Measurements from ENCODE around the gene EFCAB9. TPM values are rescaled to one million over a fixed set of nuclear protein-coding genes. Genes with fewer than 3 reads are reported as not detected.

Gene EFCAB9
- polyA plus RNA-seq, 2 of the 4 experiments (the other 2 are of a cell fraction) = not detected

DNA sequence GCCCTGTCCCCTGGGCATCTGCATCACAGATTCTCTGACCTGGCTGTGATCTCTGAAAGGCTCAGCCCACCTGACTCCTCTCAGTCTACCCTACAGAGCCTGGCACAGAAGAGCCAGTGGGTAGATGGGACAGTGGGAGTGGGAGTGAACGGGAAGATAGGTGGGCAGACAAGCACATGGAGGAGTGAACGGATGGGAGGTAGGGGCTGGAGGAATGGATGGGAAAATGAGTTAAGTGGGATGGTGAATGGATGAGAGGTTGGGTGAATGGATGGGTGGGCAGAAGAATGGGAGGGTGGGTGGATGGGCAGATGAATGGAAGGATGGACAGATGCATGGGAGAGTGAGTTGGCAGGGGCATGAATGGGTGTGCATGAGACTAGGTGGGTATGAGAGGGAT, 24.8 kb upstream of the EFCAB9 start:
- Histone ChIP-seq H3K4me1 (no peaks in the 10 kb centered on the region), H3K4me3 (no peak overlapping the region), H3K4me2 (no peak overlapping the region), H3K9me3 (no peaks in the 10 kb centered on the region), H3K27ac (no peak overlapping the region)
- 97% methylated on average over 2 of the region's 2 CpGs for WGBS (ENCODE audit: missing lambda C conversion rate)
- ATAC-seq = no peak
- ChIA-PET CTCF (no interaction called here), POLR2A (no interaction called here)
- no peak for FAIRE-seq
- TF ChIP-seq RCOR1 (IDR thresholded peaks at IDR 0.05; ENCODE audit: low read depth, low read length) (no peak), RNF2 (IDR thresholded peaks at IDR 0.05; ENCODE audit: borderline replicate concordance, low read depth) (no peak), JUNB (IDR thresholded peaks at IDR 0.05) (no peak), ZFP36 (IDR thresholded peaks at IDR 0.05; ENCODE audit: borderline replicate concordance, partially characterized antibody) (no peak)
- DNase-seq (ENCODE audit: low read depth in 1 of 2, low spot score in 1 of 2) = no peak

DNA sequence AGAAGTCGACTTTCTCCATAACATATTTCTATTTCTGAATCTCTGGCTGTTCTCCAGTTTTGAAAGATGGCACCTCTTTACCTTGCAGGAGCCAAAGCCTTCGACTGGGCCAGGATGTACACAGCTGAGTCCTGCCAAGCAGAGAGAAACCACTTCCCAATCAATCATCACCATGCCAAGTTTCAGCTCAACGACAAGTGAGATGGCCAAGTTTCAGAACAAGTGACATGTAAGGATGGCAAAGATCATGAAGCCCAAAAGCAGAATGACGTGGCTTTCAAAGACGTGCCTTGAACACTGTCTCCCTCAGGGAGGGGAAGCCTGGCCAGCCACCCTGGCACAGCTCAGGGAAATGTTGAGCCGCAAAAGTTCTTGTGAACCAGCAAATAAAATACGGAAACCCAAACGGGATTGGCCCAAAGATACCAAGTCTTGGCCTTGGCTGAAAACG, 23.7 kb upstream of the EFCAB9 start:
- TF ChIP-seq HOXB5 (CRISPR knock-in tag; IDR thresholded peaks at IDR 0.05) = no peak
- no peak for TF ChIP-seq RNF2 (IDR thresholded peaks at IDR 0.05; ENCODE audit: borderline replicate concordance, low read depth)
- no peak for TF ChIP-seq EHF (CRISPR knock-in tag; IDR thresholded peaks at IDR 0.05)
- no peak for TF ChIP-seq FOXS1 (CRISPR knock-in tag; IDR thresholded peaks at IDR 0.05)
- TF ChIP-seq, protein P1, sequence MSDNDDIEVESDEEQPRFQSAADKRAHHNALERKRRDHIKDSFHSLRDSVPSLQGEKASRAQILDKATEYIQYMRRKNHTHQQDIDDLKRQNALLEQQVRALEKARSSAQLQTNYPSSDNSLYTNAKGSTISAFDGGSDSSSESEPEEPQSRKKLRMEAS (IDR thresholded peaks at IDR 0.05) = no peak
- TF ChIP-seq TP53 (CRISPR knock-in tag; IDR thresholded peaks at IDR 0.05) = no peak
- TF ChIP-seq MAZ (IDR thresholded peaks at IDR 0.05; ENCODE audit: borderline replicate concordance, low read depth, low read length) = no peak
- TF ChIP-seq HDAC2 (IDR thresholded peaks at IDR 0.05) = no peak
- POLR2A ChIA-PET = no interaction called here
- ATAC-seq (no peak), DNase-seq (ENCODE audit: low read depth in 1 of 2, low spot score in 1 of 2) (no peak), FAIRE-seq (no peak)
- no peak overlapping the region for H3K4me2 ChIP-seq
- H3K4me1 ChIP-seq = no peaks in the 10 kb centered on the region
- CTCF ChIA-PET = no interaction called here
- H3K27ac ChIP-seq = no peak overlapping the region
- H3K9me3 ChIP-seq = no peaks in the 10 kb centered on the region
- no peak overlapping the region for H3K4me3 ChIP-seq
- whole genome bisulfite sequencing (ENCODE audit: missing lambda C conversion rate) = 79% methylated on average over 9 of the region's 9 CpGs

DNA sequence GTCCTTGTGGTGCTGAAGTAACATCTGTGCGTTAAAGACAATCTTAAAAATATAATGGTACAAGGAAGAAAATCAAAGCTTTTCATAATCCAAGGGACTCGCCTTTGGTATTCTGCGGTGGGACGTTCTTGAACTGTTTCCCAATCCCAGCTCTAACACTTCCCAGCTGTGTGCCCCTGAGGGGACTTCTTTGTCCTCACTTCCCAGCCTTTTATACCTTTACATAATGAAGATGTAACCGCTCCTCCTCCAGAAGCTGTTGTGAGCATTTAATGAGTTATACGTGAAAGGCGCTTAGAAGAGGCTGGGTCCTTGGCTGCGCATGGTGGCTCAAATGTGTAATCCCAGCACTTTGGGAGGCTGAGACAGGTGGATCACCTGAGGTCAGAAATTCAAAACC, 22.9 kb upstream of the EFCAB9 start:
- no peak overlapping the region for H3K27ac ChIP-seq
- FAIRE-seq (no peak), ATAC-seq (no peak), DNase-seq (ENCODE audit: low read depth in 1 of 2, low spot score in 1 of 2) (no peak)
- H3K4me2 ChIP-seq = no peak overlapping the region
- CTCF ChIA-PET = interaction anchor here (0.6 kb wide), 1 partner anchor 24 kb away, joined by 4 read pairs; no protein-coding TSS in a partner anchor
- 87% methylated on average over 8 of the region's 8 CpGs for WGBS (ENCODE audit: missing lambda C conversion rate)
- POLR2A ChIA-PET = no interaction called here
- no peaks in the 10 kb centered on the region for H3K9me3 ChIP-seq
- no peaks in the 10 kb centered on the region for H3K4me1 ChIP-seq
- TF ChIP-seq, protein P2, sequence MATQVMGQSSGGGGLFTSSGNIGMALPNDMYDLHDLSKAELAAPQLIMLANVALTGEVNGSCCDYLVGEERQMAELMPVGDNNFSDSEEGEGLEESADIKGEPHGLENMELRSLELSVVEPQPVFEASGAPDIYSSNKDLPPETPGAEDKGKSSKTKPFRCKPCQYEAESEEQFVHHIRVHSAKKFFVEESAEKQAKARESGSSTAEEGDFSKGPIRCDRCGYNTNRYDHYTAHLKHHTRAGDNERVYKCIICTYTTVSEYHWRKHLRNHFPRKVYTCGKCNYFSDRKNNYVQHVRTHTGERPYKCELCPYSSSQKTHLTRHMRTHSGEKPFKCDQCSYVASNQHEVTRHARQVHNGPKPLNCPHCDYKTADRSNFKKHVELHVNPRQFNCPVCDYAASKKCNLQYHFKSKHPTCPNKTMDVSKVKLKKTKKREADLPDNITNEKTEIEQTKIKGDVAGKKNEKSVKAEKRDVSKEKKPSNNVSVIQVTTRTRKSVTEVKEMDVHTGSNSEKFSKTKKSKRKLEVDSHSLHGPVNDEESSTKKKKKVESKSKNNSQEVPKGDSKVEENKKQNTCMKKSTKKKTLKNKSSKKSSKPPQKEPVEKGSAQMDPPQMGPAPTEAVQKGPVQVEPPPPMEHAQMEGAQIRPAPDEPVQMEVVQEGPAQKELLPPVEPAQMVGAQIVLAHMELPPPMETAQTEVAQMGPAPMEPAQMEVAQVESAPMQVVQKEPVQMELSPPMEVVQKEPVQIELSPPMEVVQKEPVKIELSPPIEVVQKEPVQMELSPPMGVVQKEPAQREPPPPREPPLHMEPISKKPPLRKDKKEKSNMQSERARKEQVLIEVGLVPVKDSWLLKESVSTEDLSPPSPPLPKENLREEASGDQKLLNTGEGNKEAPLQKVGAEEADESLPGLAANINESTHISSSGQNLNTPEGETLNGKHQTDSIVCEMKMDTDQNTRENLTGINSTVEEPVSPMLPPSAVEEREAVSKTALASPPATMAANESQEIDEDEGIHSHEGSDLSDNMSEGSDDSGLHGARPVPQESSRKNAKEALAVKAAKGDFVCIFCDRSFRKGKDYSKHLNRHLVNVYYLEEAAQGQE (IDR thresholded peaks at IDR 0.05) = no peak
- TF ChIP-seq MAFK (IDR thresholded peaks at IDR 0.05; ENCODE audit: partially characterized antibody) = no peak
- H3K4me3 ChIP-seq = no peak overlapping the region

DNA sequence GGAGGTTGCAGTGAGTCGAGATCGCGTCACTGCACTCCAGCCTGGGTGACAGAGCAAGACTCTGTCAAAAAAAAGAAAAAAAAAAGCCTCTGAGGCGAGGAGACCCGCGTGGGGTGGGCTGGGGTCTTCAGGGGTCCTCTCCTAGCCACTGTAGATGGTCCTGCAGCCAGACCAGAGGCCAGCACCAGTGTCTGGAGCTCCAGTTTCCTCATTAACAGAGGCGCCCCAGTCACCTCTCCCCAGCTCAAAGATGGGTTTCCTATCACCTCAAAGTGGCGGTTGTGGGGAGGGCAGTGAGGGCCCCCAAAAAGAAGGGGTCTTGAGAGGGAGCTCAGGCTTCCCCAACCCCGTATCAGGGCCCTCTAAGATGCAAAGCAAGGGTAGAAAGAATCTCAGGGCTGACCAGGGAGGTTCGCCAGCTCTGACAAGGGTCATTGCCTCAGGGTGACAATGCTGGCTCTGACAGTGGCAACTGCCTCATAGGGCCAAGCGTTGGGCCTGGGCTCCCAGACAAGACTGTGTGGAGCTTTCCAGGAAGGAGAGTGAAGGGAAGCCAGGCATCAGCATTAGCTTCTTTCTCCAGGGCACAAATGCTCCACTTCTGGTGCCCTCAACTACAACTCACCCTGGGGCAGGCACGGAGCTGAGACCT, 20.9 kb upstream of the EFCAB9 start:
- WGBS (ENCODE audit: missing lambda C conversion rate) = 75% methylated on average over 12 of the region's 12 CpGs
- no peak overlapping the region for H3K4me2 ChIP-seq
- FAIRE-seq = no peak
- DNase-seq (ENCODE audit: low read depth in 1 of 2, low spot score in 1 of 2) = no peak
- ChIA-PET POLR2A (interaction anchor here (0.8 kb wide), 1 partner anchor 13 kb away, joined by 3 read pairs; no protein-coding TSS in a partner anchor), CTCF (interaction anchor here (0.6 to 7.0 kb wide), 4 partner anchors 10 to 65 kb away, joined by 3 to 41 read pairs (median 4); partner anchors contain the start of gene STK10)
- H3K4me1 ChIP-seq = no peaks in the 10 kb centered on the region
- H3K27ac ChIP-seq = no peak overlapping the region
- no peak for TF ChIP-seq ZNF302 (CRISPR knock-in tag; IDR thresholded peaks at IDR 0.05)
- TF ChIP-seq KDM5A (IDR thresholded peaks at IDR 0.05) = no peak
- no peak for TF ChIP-seq TP53 (CRISPR knock-in tag; IDR thresholded peaks at IDR 0.05)
- no peak overlapping the region for H3K4me3 ChIP-seq
- peak in 1 of 2 experiments; percentile 24; a peak in 2 of 6 replicates for ATAC-seq
- no peaks in the 10 kb centered on the region for H3K9me3 ChIP-seq
